ENCODE results near the gene TBC1D16.

Gene TBC1D16

DNA sequence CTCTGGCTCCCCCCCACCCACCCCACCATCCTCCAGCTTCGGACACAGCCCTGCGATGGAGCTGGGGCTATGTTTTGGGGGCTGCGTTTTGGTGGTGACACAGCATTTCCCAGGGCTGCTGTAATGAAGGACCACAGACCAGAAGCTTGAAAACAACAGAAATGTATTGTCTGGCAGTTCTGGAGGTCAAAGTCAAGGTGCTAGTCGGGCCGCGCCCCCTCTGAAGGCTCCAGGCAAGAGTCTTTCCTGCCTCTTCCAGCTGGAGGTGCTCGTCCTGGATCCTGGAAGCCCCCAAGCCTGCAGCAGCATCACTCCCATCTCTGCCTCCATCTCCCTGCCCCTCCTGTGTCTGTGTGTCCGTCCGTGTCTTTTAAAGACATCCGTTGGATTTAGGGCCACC lies 50.8 kb downstream of the TBC1D16 start:
- TF ChIP-seq, protein P1, sequence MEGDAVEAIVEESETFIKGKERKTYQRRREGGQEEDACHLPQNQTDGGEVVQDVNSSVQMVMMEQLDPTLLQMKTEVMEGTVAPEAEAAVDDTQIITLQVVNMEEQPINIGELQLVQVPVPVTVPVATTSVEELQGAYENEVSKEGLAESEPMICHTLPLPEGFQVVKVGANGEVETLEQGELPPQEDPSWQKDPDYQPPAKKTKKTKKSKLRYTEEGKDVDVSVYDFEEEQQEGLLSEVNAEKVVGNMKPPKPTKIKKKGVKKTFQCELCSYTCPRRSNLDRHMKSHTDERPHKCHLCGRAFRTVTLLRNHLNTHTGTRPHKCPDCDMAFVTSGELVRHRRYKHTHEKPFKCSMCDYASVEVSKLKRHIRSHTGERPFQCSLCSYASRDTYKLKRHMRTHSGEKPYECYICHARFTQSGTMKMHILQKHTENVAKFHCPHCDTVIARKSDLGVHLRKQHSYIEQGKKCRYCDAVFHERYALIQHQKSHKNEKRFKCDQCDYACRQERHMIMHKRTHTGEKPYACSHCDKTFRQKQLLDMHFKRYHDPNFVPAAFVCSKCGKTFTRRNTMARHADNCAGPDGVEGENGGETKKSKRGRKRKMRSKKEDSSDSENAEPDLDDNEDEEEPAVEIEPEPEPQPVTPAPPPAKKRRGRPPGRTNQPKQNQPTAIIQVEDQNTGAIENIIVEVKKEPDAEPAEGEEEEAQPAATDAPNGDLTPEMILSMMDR (conservative IDR thresholded peaks at IDR 0.05), result no peak
- TF ChIP-seq ZFX (IDR thresholded peaks at IDR 0.05), result no peak
- H3K27ac ChIP-seq, result no peak overlapping the region

DNA sequence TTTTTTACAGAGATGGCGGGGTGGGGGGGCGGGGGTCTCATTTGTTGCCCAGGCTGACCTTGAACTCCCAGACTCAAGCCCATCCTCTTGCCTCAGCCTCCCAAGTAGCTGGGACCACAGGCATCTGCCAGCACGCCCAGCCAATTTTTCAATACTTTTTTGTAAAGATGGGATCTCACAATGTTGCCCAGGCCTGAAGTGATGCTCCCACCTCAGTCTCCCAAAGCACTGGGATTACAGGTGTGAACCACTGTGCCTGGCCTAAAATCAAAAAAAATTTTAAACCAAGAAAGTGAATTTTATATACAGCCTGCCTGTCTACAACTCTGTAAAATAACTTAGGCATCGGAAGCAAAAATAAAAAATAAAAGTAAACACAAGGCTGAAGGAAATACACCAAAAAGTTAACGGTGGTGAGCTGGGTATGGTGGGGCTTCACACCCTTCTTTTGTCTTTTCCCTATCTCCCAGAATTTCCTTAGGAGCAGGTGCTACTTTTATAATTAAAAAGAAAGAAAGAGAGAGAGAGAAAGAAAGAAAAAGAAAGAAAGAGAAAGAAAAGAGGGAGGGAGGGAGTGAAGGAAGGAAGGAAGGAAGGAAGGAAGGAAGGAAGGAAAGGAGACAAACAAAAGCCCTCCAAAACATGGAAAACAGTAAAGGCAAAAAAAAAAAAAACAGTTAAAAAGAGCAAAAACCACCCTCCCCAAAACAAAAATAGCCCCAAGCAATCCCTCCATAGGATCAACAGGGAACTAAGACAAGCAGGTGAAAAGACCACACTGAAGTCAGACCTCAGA lies 51.4 kb downstream of the TBC1D16 start:
- H3K27ac ChIP-seq, result no peak overlapping the region
- TF ChIP-seq, protein P1 (conservative IDR thresholded peaks at IDR 0.05), result no peak
- TF ChIP-seq ZFX (IDR thresholded peaks at IDR 0.05), result no peak

DNA sequence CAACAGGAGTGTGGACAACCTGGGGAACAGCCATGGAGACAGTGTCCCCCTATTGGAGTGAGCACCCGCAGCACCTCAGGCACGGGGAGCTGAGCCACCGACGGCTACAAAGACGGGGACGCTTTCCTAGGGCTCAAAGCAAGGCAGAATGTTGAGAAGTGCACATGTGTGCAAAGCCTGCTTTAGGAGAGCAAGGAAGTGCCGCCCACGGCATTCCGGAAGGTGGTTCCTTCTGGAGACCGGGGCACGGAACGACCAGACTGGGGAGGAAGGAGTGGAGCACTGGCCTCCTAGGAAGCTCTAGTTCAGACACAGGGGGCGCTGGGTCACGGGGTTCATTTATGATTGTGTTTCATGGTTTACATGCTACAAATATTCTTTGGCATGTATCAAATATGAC lies 52.2 kb downstream of the TBC1D16 start:
- no peak overlapping the region for H3K27ac ChIP-seq
- no peak for TF ChIP-seq ZFX (IDR thresholded peaks at IDR 0.05)

DNA sequence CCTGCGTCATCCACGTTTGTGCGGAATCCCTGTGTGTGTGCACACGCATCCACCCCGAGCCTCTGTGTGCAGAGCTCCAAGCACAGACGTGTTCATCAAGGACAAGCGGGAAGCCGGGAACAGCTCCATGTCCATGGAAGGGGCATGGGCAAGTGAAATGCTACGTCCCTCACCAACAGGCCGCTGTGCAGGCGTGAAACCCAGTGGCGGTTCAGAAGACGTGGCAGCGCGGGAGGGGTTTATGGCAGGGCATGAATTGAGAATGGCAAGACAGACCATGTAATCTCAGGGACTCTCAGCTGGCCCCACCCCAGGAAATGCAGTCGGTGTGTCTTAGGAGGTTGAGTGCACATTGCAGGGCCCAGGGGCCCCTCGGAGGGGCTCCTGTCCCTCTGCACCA lies 52.7 kb downstream of the TBC1D16 start:
- TF ChIP-seq, protein P1 (conservative IDR thresholded peaks at IDR 0.05), result no peak
- TF ChIP-seq ZFX (IDR thresholded peaks at IDR 0.05), result no peak

DNA sequence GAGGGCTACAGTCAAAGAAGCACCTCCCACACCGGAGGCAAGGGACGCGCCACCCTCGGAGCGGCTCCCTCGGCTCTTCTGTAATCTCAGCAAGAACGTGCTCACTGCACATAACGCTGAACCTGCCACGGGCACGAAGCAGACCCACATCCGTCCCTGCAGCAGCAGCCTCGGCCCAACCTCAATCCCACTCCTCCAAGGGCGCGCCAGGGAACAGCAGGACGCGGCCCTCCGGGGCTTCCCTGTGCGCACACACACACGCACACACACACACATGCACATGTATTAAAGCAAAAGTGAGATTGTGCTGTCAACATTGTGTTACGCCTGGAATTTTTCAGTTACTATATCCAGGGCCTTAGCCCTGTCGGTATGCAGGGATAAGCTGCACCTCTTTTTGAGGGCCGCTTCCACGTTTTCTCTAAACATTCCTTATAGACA lies 54.0 kb downstream of the TBC1D16 start:
- no peak overlapping the region for H3K27ac ChIP-seq
- no peak for TF ChIP-seq ZFX (IDR thresholded peaks at IDR 0.05)
- TF ChIP-seq, protein P1 (conservative IDR thresholded peaks at IDR 0.05), result no peak

More for the DNA sequence above, 52.7 kb downstream of the TBC1D16 start:
- no peak overlapping the region for H3K27ac ChIP-seq

DNA sequence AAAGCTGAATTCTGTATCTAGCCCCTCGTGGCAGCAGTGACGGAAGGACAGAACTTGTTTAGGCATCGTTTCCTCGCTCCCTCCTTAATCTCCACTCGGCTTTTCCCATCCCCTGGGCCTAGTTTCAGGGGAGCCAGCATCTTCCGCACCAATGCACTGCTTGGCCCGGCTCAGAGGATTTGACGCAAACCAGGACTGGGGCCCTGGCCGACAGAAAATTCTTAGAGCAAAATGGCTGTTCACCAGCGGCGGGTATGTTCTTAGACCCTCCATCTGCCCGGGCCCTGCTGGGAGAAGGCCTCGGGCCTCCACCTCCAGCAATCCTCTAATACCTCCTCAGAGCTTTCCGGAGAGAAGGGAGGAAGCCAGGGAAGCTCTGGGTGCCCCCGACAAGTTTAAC lies 54.6 kb downstream of the TBC1D16 start:
- no peak overlapping the region for H3K27ac ChIP-seq
- TF ChIP-seq, protein P1 (conservative IDR thresholded peaks at IDR 0.05), result no peak
- no peak for TF ChIP-seq ZFX (IDR thresholded peaks at IDR 0.05)

DNA sequence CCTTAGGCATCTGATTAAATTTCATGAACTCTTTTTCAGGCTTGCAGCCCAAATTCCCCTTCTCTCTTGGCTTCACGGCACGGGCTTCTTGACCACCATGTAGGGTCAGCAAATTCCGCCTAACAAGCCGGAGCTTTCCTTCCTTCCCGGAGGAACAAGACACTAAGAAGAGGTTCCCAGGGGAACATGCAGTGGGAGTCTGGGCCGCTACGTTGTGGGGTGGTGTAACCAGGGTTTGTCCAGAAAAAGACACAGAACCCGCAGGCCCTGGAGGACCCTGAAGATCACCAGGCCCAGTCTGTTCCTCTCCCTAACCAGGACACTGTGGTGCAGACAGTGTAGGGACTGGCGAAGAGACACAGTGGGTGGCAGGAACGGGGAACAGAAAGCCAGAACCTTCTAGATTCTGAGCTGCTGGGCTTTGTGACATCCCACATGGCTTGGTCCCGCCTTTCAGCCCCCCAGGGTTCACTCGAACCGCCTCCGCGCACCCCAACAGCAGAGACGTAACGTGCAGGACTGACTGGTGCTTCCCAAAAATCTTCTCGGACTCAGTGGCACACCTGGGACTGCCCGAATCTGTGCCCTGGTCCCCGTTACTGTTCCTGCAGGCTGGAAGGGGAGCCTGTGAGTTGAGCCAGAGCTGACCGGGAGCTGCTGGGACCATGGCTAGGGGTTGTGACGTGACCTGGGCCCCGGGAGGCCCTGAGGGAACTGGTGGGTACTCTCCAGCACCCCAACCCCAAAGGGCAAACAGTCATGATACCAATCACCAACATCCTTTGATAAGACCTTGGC lies 55.2 kb downstream of the TBC1D16 start:
- TF ChIP-seq ZFX (IDR thresholded peaks at IDR 0.05), result no peak
- TF ChIP-seq, protein P1 (conservative IDR thresholded peaks at IDR 0.05), result no peak
- H3K27ac ChIP-seq, result peak overlapping the region; percentile 40

Measured in C4-2B (cell line).